RWPE1 (cell line): Measurements from ENCODE around the gene MUC5AC.

Source experiments
- CTCF ChIA-PET: fragments of 350-600 bp; sonication (Branson Sonifier 250); formaldehyde crosslinking; extraction: SDS; loops from one replicate; lab custom pipeline; 2021; lab: Yijun Ruan, JAX
- POLR2A ChIA-PET: fragments of 400-600 bp; formaldehyde crosslinking; extraction: SDS; loops from one replicate; lab custom pipeline; 2020; ENCODE audit warnings: antibody characterized with exemption; ENCODE audit not compliant: low non-redundant PET; lab: Yijun Ruan, JAX
- DNase-seq: peaks from one replicate; pipeline ENCODE4 v3.0.0; 2012; ENCODE audit warnings: low spot score
- H3K27ac ChIP-seq: fragments of 450-650 bp; 2 replicates; pipeline ENCODE4 v1.5.1; 2017
- CTCF ChIP-seq: fragments of 450-650 bp; conservative IDR thresholded peaks from 2 replicates; pipeline ENCODE4 v1.5.1; 2017; ENCODE audit warnings: low read depth, mild to moderate bottlenecking

MUC5AC gene

GRCh38 chr11:1236316-1237127, 78.8 kb downstream of the MUC5AC start:
- no peak for TF ChIP-seq CTCF
- no peak for DNase-seq
- H3K27ac ChIP-seq: no peak overlapping the region
- POLR2A ChIA-PET: no interaction called here
- CTCF ChIA-PET: no interaction called here

GRCh38 chr11:1237128-1237580, 79.4 kb downstream of the MUC5AC start:
- no peak for DNase-seq
- no peak for TF ChIP-seq CTCF
- POLR2A ChIA-PET: no interaction called here
- H3K27ac ChIP-seq: no peak overlapping the region
- CTCF ChIA-PET: no interaction called here

GRCh38 chr11:1237851-1238250, 80.1 kb downstream of the MUC5AC start:
- ChIA-PET POLR2A (no interaction called here), CTCF (interaction anchor here (0.6 kb wide), 1 partner anchor 98 kb away, joined by 3 read pairs; no protein-coding TSS in a partner anchor)
- no peak for TF ChIP-seq CTCF

GRCh38 chr11:1238767-1239595, 81.2 kb downstream of the MUC5AC start:
- ChIA-PET CTCF (interaction anchor here (0.6 kb wide), 1 partner anchor 11 kb away, joined by 3 read pairs; no protein-coding TSS in a partner anchor), POLR2A (no interaction called here)
- peak; percentile 56 for DNase-seq
- TF ChIP-seq CTCF: no peak
- no peak overlapping the region for H3K27ac ChIP-seq

More at GRCh38 chr11:1237851-1238250, 80.1 kb downstream of the MUC5AC start:
- H3K27ac ChIP-seq: no peak overlapping the region
- DNase-seq: no peak

- no peak for DNase-seq
- ChIA-PET POLR2A (no interaction called here), CTCF (interaction anchor here (0.9 kb wide), 1 partner anchor 8 kb away, joined by 6 read pairs; no protein-coding TSS in a partner anchor)
- no peak for TF ChIP-seq CTCF
- H3K27ac ChIP-seq: no peak overlapping the region
These were observed 81.9 kb downstream of the MUC5AC start for GRCh38 chr11:1239596-1240205.

- TF ChIP-seq CTCF: no peak
- CTCF ChIA-PET: interaction anchor here (0.9 kb wide), 1 partner anchor 10 kb away, joined by 6 read pairs; no protein-coding TSS in a partner anchor
- DNase-seq: no peak
- H3K27ac ChIP-seq: no peak overlapping the region
- POLR2A ChIA-PET: no interaction called here
These were observed 83.0 kb downstream of the MUC5AC start for GRCh38 chr11:1240771-1241170.
